K562 treated with DMSO at 1 percent for 4 hours (cell line): ENCODE measurements around the gene TSC1. TPM values are rescaled to one million over a fixed set of nuclear protein-coding genes. Genes with fewer than 3 reads are reported as not detected.

Source experiments
- total RNA-seq: library from RNA; unstranded; fragments of 300-600 nt; gene quantifications from 2 replicates; pipeline ENCODE4 v1.2.3, GENCODE V29; 2022; ENCODE audit not compliant: insufficient read depth

TSC1 gene
- 15.6 and 16.5 TPM in 2 replicates for total RNA-seq

GRCh38 chr9:132944294-132945185 lies at the start of gene TSC1:
TSS of gene TSC1 (minus strand) at chr9:132944616. CDS start at chr9:132928872, 15,744 bp downstream.

GRCh38 chr9:132978451-132979131 lies 34.2 kb upstream of the TSC1 start, which contains the start of gene GFI1B:
TSS of gene GFI1B (plus strand) at chr9:132978694. CDS start at chr9:132986679, 7,985 bp downstream.

GRCh38 chr9:132878695-132879456 lies 65.5 kb downstream of the TSC1 start, which contains the start of gene SPACA9:
TSS of gene SPACA9 (plus strand) at chr9:132878898. CDS start at chr9:132883948, 5,050 bp downstream.

GRCh38 chr9:132877824-132878694 lies 66.4 kb downstream of the TSC1 start, which contains the start of gene AK8:
TSS of gene AK8 (minus strand) at chr9:132878284. CDS start at chr9:132878255, 29 bp downstream.

Other genes with a start within 250 kb of the TSC1 start
- gene AK8, start 66.3 kb downstream of the TSC1 start, total RNA-seq, result not detected in 2 replicates
- 0.63 and 1.5 TPM in 2 replicates for gene SPACA9, start 65.7 kb downstream of the TSC1 start, total RNA-seq
- gene GFI1B, start 34.1 kb upstream of the TSC1 start, total RNA-seq, result 30.2 and 48.2 TPM in 2 replicates
- gene GTF3C5, start 86.4 kb upstream of the TSC1 start, total RNA-seq, result 77.0 and 86.9 TPM in 2 replicates
- gene CEL, start 117.4 kb upstream of the TSC1 start, total RNA-seq, result 2.3 and 2.7 TPM in 2 replicates
- gene RALGDS, start 176.6 kb upstream of the TSC1 start, total RNA-seq, result 23.3 and 30.9 TPM in 2 replicates
- gene GBGT1, start 219.3 kb upstream of the TSC1 start, total RNA-seq, result 20.5 and 26.7 TPM in 2 replicates